Stimulated activated naive B cell treated with anti-CD40 and anti-IgM and Interleukin-4, amounts not matched to agents 10 μg/mL and 1 μg/mL and 100 μg/mL, for 72 hours (primary cell): ENCODE results near the gene GSK3A.
A peak's percentile ranks its signal among the peaks of the same experiment; 100 is the strongest.
"Not testable (repeated sequence)": the region's sequence is repeated elsewhere in the genome, so short reads cannot be mapped to it uniquely, and the experiment has no call there.

ENCODE experiments used
- ATAC-seq, 2 donors: fragments of 150-1000 bp; cut with Tn5 transposase; replicated peaks; 2 replicates each; pipeline ENCODE4 v1.10.0; 2021; ENCODE audit warnings: moderate library complexity in 1 of 2
- DNase-seq: peaks from one replicate; pipeline ENCODE4 v3.0.0; 2021
- H3K27ac Mint-ChIP-seq: one replicate; pipeline ENCODE4 v1.8.0; 2022; ENCODE audit warnings: mild to moderate bottlenecking, mixed read lengths
- H3K27me3 Mint-ChIP-seq, 2 donors: one replicate each; pipeline ENCODE4 v1.8.0; 2022; ENCODE audit warnings: mixed read lengths in 2 of 2
- H3K36me3 Mint-ChIP-seq, 2 donors: one replicate each; pipeline ENCODE4 v1.8.0; 2022; ENCODE audit warnings: mixed read lengths in 2 of 2, mild to moderate bottlenecking in 1 of 2
- H3K4me1 Mint-ChIP-seq, 2 donors: one replicate each; pipeline ENCODE4 v1.8.0; 2022; ENCODE audit warnings: mixed read lengths in 2 of 2, mild to moderate bottlenecking in 1 of 2
- H3K4me3 Mint-ChIP-seq, 2 donors: one replicate each; pipeline ENCODE4 v1.8.0; 2022; ENCODE audit warnings: mild to moderate bottlenecking in 2 of 2, mixed read lengths in 2 of 2, moderate library complexity in 1 of 2
- H3K9me3 Mint-ChIP-seq, 2 donors: one replicate each; pipeline ENCODE4 v1.8.0; 2022; ENCODE audit warnings: mixed read lengths in 2 of 2, mild to moderate bottlenecking in 1 of 2

The GSK3A gene

DNA sequence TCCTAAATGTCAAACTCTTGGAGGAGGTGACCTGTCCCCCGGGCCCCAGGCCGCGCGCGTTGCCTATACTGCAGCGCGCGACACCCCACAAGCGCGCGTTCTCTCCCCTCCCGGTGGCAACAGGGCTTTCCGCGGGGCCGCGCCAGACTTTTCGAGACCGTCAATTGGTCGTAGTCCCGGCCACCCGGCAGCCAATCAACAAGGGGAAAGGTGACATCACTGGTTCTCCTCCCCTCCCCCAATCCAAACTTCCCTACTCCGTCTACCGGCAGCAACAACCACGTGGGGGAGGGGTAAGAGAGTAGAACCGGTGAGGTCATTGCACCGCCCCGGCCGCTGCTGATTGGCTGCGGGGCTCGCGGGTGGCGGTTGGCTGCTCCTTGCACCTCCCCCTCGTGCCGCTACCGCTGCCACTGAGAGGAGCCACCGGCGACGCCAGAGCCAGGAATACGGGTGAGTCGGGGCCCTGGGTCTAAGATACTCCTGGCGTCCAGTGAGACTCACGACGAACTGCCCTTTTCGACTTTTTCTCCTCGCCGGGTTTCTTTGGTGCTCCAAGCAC is 25.8 kb upstream of the GSK3A start:
- Mint-ChIP-seq H3K4me1 (peaks cover 25 to 29% of the 10 kb centered on the region in 2 donors), H3K4me3 (no peak overlapping the region), H3K36me3 (peaks cover 9 to 17% of the 10 kb centered on the region in 2 donors), H3K9me3 (no peaks in the 10 kb centered on the region), H3K27ac (no peak overlapping the region), H3K27me3 (no peaks in the 10 kb centered on the region)
- peak; percentile 68 to 74 for ATAC-seq
- peak; percentile 98 for DNase-seq

DNA sequence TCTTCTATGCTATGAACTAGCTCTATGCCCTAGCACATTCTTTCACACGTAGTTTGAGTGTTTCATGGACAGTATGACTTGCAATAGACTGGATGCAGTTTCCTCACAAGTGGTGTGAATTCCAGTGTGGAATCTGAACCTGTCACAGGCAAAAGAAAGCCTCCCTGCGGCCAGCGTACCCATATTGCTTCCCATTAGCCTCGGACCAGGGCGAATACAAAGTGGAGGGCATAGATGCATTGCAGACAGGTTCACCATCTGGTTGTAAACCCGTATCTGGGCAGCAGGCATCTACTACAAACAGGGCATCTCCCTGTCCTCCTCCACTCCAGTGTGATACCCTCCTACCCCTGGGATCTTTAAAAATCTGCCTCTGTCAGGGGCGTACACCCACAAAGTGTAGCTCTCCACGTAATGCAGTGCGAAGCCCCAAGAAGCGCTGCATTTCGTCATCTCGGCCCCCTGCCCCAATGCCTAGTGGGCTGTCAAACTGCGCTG is 25.3 kb upstream of the GSK3A start:
- Mint-ChIP-seq H3K36me3 (peaks cover 9 to 14% of the 10 kb centered on the region in 2 donors), H3K4me3 (no peak overlapping the region), H3K4me1 (peaks cover 25 to 29% of the 10 kb centered on the region in 2 donors), H3K9me3 (no peaks in the 10 kb centered on the region), H3K27ac (no peak overlapping the region), H3K27me3 (no peaks in the 10 kb centered on the region)
- ATAC-seq (no peak), DNase-seq (no peak)

DNA sequence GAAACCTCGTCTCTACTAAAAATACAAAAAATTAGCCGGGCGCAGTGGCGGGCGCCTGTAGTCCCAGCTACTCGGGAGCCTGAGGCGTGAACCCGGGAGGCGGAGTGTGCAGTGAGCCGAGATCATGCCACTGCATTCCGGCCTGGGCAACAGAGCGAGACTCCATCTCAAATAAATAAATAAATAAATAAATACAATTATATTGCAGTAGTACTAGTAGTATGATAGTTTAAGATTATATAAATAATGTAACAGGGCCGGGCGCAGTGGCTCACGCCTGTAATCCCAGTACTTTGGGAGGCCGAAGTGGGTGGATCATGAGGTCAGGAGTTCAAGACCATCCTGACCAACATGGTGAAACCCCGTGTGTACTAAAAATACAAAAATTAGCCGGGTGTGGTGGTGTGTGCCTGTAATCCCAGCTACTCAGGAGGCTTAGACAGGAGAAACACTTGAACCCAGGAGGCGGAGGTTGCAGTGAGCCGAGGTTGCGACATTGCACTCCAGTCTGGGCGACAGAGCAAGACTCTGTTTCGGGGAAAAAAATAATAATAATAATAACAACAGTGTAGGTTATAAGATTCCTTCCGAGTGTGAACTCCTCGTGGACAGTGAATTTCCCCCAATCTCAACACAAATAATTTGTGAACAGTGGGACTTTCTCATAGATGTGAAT is 24.7 kb upstream of the GSK3A start:
- not testable (repeated sequence) for ATAC-seq, DNase-seq, H3K27me3 Mint-ChIP-seq, H3K27ac Mint-ChIP-seq, H3K4me3 Mint-ChIP-seq, H3K9me3 Mint-ChIP-seq
- Mint-ChIP-seq H3K36me3 (peaks cover 6 to 14% of the 10 kb centered on the region in 2 donors), H3K4me1 (peaks cover 25 to 29% of the 10 kb centered on the region in 2 donors)

DNA sequence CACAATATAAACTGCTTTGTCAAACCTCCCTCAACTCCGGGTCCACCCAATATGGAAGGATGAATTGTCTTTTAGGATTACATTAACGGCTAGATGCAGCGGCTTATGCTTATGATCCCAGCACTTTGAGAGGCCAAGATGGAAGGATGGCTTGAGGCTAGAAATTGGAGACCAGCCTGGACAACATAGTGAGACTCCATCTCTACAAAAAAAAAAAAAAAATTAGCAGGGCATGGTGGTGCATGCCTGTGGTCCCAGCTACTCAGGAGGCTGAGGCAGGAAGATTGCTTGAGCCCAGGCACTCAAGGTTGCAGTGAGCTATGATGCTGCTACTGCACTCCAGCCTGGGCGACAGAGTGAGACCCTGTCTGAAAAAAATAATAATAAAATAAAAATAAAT is 23.7 kb upstream of the GSK3A start:
- H3K27ac Mint-ChIP-seq, DNase-seq, ATAC-seq, H3K27me3 Mint-ChIP-seq, H3K9me3 Mint-ChIP-seq, H3K36me3 Mint-ChIP-seq, H3K4me3 Mint-ChIP-seq: not testable (repeated sequence)
- peaks cover 19 to 23% of the 10 kb centered on the region in 2 donors for H3K4me1 Mint-ChIP-seq

DNA sequence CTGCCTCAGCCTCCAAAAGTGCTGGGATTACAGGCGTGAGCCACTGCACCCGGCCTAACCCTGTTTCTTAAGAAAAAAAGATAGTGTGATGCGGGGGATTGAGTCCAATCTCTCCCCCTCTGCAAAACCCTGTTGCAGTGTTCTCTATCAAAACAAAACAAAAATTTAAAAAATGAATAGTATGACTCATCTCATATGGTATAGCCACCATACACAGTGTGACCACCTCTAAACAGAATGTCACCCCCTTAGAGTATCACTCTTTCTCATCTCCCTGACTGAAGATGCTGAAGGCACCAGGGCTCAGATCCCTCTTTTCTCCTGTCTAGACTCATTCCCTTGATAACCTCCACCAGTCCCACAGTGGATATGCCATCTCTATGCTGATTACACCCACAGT is 19.4 kb upstream of the GSK3A start:
- Mint-ChIP-seq H3K27me3 (no peaks in the 10 kb centered on the region), H3K9me3 (no peaks in the 10 kb centered on the region), H3K4me3 (no peak overlapping the region), H3K4me1 (peaks cover 0 to under 1% of the 10 kb centered on the region in 2 donors), H3K27ac (no peak overlapping the region), H3K36me3 (no peaks in the 10 kb centered on the region)
- DNase-seq (no peak), ATAC-seq (peak in 1 of 2 donors; percentile 25)

DNA sequence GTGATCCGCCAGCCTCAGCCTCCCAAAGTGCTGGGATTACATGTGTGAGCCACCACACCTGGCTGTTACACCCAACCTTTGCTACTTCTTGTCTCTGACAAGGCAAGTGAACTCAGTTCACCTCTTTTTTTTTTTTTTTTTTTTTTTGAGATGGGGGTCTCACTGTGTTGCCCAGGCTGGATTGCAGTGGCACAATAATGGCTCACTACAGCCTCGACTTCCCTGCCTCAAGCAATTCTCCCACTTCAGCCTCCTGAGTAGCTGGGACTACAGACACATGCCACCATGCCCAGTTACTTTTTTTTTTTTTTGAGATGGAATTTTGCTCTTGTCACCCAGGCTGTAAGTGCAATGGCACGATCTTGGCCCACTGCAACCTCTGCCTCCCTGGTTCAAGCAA is 15.4 kb upstream of the GSK3A start:
- H3K9me3 Mint-ChIP-seq, DNase-seq, ATAC-seq, H3K4me3 Mint-ChIP-seq, H3K36me3 Mint-ChIP-seq, H3K27me3 Mint-ChIP-seq, H3K27ac Mint-ChIP-seq: not testable (repeated sequence)
- H3K4me1 Mint-ChIP-seq: peaks cover 11 to 20% of the 10 kb centered on the region in 2 donors

DNA sequence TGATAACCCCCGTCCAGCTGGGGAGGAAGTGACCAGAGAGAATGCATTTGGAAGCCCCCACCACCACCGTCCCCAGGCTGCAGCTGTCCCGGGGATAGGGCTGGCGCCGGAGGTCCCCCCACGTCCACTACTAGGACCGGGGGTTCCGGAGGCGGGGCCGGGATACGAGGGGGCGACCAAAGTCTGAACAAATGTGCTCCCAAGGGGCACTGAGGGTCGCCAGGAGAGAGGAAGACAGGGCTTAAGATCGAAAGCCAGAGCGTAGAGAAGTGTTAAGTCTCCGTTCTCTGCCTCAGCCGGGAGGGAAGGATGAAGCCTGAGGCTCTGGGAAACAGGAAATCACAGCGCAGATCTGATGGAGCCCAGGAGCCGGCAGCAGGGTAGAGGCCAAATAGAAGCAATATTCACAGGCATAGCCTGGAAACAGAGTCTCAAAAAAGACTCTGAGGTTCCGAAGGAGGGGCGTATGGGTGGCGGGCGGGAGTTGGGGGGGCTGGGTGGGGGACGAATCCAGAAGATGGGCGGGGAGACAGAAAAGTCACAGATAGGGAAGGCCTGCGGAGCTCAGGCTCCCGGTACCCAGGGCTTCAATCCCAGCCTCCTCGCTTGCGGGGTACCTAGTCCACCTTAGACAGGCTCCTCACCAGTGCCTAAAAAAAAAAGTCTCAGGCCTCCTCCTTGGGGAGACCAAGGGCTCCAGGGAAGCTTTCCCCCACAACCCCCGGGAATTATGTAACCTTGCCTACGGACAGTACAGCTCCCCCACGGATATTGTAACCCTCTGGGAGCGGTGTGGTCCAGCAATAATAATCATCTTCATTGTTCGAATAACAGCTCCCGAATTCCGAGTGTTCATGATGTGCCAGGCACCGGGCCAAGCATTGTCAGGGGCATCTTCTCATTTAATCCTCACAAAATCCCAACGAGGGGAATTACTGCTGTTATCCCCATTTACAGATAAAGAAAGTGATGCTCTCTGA is 13.7 kb upstream of the GSK3A start:
- H3K9me3 Mint-ChIP-seq: no peaks in the 10 kb centered on the region
- no peak for DNase-seq

DNA sequence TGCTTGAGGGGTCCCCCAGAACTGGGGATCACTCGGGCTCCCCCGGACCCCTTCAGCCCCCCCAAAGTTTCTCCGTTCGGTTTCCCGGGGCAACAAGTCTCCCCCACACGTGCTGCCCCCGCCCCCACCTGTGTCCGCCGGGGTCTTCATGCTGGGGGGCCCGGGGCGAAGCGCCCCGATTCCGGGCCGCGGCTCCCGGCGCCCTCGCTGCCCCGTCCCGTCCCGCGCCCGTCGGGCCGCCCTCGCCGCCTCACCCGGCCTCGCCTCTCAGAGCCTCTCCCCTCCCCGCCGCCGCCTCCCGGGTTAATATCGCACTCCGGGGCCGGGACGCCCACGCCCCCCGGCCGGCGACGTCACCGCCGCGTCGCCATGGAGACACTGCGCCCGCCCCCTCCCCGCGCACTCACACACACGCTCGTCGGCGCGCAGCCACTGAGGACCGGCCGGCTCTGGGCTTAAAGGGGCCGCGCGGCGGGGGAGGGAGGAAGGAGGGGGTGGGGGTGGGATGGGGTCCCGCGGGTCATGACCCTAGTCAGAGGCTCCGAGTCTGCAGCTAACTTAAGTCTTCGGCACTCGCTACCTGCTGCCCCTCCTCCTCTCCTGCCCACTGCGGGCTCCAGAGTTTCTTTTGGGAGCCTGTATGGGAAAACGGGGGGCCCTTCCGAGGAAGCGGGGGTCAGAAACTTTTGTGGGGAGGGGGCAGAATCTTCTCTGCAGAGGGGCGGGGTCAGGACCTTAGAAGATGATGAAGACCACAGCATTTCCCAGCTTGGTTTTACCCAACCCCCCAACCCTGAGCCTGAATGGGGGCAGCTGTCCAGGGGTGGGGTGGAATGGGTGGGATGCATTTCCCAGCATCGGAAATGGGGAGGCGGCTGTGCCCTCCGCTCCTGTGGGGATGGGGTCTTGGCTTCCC is 12.7 kb upstream of the GSK3A start, which contains the start of gene ERF:
TSS of gene ERF (minus strand) at position 279 of the 916 bp plus-strand sequence. CDS start at position 150, 129 bp downstream.
- no peaks in the 10 kb centered on the region for H3K27me3 Mint-ChIP-seq
- H3K4me3 Mint-ChIP-seq: peak within 1 kb of the TSS; percentile 77 to 91
- H3K36me3 Mint-ChIP-seq: peaks cover 7 to 15% of the 10 kb centered on the region in 2 donors
- H3K9me3 Mint-ChIP-seq: no peaks in the 10 kb centered on the region
- H3K27ac Mint-ChIP-seq: peak within 1 kb of the TSS; percentile 89
- ATAC-seq: peak; percentile 80 to 82
- DNase-seq: peak; percentile 91
- H3K4me1 Mint-ChIP-seq: peaks cover 27 to 45% of the 10 kb centered on the region in 2 donors

More for the DNA sequence above, 13.7 kb upstream of the GSK3A start:
- Mint-ChIP-seq H3K36me3 (peaks cover 7 to 15% of the 10 kb centered on the region in 2 donors), H3K27ac (peak overlapping the region; percentile 82), H3K4me3 (peak overlapping the region; percentile 77 to 91), H3K4me1 (peaks cover 26 to 37% of the 10 kb centered on the region in 2 donors), H3K27me3 (no peaks in the 10 kb centered on the region)
- no peak for ATAC-seq

DNA sequence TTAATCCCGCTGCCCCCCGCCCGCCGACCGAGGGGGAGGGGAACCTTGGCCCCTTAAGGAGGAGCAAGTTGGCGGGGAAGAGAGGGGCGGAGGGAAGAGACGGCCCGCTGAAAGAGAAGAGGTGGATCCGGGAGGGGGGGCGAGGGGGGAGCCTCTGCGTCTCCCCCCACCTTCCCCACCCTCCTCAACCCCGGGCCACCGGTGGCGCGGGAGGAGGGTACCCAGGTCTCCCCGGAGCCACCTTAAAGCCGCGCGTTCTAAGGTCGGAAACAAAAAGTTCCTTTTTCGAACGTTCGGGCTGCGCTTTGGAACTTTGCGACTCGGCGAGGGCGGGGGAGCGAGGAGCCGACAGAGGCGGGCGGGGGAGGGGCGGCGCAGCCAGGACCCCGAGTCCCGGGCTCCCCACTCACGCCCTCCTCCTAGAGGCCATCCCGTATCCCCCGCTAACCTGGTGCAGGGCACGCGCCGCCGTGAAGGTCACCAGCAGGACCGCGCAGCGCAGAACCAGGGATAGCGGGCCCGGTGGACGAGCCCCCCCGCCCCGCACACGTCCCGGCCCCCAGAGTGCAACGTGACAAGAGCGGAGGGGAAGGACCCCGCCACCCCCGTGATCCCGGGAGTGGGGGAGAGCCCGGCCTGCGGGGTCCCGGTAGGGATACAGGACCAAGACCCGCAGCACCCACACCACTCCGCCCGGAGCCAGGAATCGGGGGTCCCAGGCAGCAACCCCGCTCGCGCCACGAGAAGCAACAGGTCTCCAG is 11.9 kb upstream of the GSK3A start:
- Mint-ChIP-seq H3K4me1 (peaks cover 27 to 47% of the 10 kb centered on the region in 2 donors), H3K27me3 (no peaks in the 10 kb centered on the region), H3K36me3 (peaks cover 13 to 15% of the 10 kb centered on the region in 2 donors), H3K9me3 (no peaks in the 10 kb centered on the region), H3K27ac (peak overlapping the region; percentile 89), H3K4me3 (peak overlapping the region; percentile 77 to 91)
- DNase-seq (peak; percentile 65), ATAC-seq (peak; percentile 52 to 55)

DNA sequence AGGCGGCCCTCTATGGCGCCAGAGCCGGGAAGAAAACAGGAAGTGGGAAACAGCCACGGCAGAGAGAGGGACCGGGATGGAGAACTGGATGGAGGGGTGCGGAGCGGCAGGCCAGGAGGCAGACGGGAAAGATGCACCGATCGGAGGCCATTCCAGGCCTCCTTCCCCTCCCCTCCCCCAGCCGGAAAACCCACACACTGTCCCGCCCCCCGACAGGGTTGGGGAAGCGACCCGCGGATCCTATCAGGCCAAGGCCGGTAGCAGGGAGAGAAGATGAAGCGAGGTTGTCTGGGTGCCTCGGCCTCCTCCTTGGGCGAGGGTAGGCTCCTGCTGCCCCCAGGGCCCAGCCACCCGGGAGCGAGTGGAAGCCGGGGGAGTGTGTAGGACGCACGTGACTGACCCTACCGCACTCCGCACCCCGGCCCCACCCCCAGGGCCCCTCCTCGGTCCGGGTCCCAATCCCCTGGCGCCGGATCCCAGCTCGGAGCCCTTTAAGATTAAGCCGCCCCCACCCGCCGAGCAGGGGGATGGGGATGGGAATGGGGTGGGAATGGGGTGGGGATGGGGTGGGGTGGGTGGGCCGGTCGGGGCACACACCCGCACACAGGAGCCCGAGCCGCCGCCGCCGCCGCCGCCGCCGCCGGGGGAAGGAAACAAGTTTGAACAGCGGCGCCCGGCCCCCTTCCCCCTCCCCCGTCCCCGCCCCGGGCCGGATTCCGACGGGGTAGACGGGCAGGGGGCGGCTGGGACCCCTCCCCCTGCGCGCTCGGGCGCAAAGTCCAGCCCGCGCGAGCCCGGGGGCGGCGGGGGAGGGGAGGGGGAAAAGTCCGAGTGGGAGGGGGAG is 11.1 kb upstream of the GSK3A start:
- H3K27ac Mint-ChIP-seq: peak overlapping the region; percentile 95
- ATAC-seq: peak; percentile 20 to 29
- H3K4me3 Mint-ChIP-seq: peak overlapping the region; percentile 97 to 98
- H3K36me3 Mint-ChIP-seq: peaks cover 21% of the 10 kb centered on the region in 2 donors
- no peaks in the 10 kb centered on the region for H3K27me3 Mint-ChIP-seq
- DNase-seq: no peak
- no peaks in the 10 kb centered on the region for H3K9me3 Mint-ChIP-seq
- peaks cover 30 to 54% of the 10 kb centered on the region in 2 donors for H3K4me1 Mint-ChIP-seq

DNA sequence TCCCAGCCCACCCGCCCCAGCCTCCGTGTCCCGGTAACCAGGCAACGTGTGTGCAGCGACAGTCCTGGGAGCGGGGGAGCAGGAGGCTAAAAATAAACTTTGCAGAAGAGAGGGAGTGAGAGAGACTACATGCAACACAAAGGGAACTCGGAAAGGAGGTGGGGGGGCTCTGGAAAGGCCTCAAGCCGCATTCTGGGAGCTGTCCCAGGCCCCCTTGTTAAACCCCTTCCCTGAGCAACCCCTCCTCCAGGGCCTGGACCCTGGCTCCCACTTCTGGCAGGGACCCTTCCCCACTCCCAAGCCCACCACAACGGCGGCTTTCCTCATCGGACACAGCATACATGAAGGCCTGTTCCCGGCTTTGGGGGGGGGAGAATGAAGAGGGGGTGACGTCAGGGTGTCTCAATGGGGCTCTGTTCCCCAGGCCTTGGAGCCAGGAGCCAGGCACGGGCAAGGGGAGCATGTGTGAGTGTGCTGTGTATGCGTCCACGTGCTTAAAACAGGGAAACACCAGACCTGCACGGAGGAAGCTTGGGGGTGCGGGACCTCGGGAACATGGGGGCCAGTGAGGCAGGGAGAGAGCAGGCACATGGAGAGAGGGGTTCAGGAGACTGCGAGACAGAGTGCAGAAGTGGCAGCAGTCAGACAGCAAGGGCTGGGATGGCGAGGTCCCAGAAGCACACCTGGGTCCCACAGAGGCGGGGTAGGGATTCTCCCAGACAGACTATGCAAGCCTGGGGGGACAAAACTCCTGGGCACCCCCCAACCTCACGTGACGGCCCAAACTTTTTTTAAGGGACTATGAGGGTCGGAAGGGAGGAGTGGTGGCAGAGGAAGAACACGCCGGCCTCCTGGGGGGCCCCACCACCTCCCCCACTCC is 10.2 kb upstream of the GSK3A start:
- no peak for ATAC-seq
- H3K4me3 Mint-ChIP-seq: peak overlapping the region; percentile 97 to 98
- no peaks in the 10 kb centered on the region for H3K9me3 Mint-ChIP-seq
- peaks cover 21% of the 10 kb centered on the region in 2 donors for H3K36me3 Mint-ChIP-seq
- peak overlapping the region; percentile 95 for H3K27ac Mint-ChIP-seq
- H3K4me1 Mint-ChIP-seq: peaks cover 30 to 54% of the 10 kb centered on the region in 2 donors
- DNase-seq: no peak
- H3K27me3 Mint-ChIP-seq: no peaks in the 10 kb centered on the region
